HepG2 (cell line): Measurements from ENCODE around the gene SLC38A8. TPM values are rescaled to one million over a fixed set of nuclear protein-coding genes. Genes with fewer than 3 reads are reported as not detected.
A peak's percentile ranks its signal among the peaks of the same experiment; 100 is the strongest.

Source experiments
- ATAC-seq: fragments of 200-7000 bp; cut with Tn5 transposase; 3 replicates; pipeline ENCODE4 v1.9.1; 2020; ENCODE audit warnings: mild to moderate bottlenecking, moderate library complexity
- BruUV-seq: library from RNA; stranded (reverse); fragments of 400-500 nt; replicated peaks from 2 replicates; lab custom pipeline; 2021; lab: Mats Ljungman, UMichigan
- CTCF ChIA-PET: fragments of 300-600 bp; formaldehyde crosslinking; extraction: SDS; loops from one replicate; lab custom pipeline; 2021; ENCODE audit warnings: low total read pairs, inconsistent platforms, low intra/inter-chr PET ratio; lab: Yijun Ruan, JAX
- POLR2A ChIA-PET: fragments of 350-600 bp; sonication (Branson Sonifier 250); formaldehyde crosslinking; loops from one replicate; lab custom pipeline; 2020; ENCODE audit warnings: antibody characterized with exemption, inconsistent platforms; lab: Yijun Ruan, JAX
- DNase-seq: peaks from one replicate; pipeline ENCODE4 v3.0.0-alpha.2; 2015; ENCODE audit warnings: low spot score
- FAIRE-seq: peaks from 3 replicates; lab custom pipeline; 2011; peaks lifted over from hg19 to GRCh38; lab: Jason Lieb, UNC
- H2AFZ ChIP-seq: one replicate; pipeline ENCODE4 v1.6.1; 2011; ENCODE audit warnings: low read length, inconsistent platforms
- H3K27ac ChIP-seq: fragments of 300-600 bp; 3 replicates; pipeline ENCODE4 v1.8.0; 2011; ENCODE audit warnings: mixed run types, mild to moderate bottlenecking, mixed read lengths, low read length, inconsistent platforms; ENCODE audit not compliant: insufficient read depth; ENCODE audit errors: extremely low read length
- H3K27me3 ChIP-seq, 2 experiments: fragments of 200-600 bp in 1 of 2; 2 replicates in 1 of 2; 3 replicates in 1 of 2; pipeline versions ENCODE4 v1.6.0 to v1.8.0; 2011; ENCODE audit warnings: low read length in 2 of 2, mild to moderate bottlenecking in 2 of 2, moderate library complexity in 2 of 2, inconsistent platforms in 1 of 2; ENCODE audit not compliant: insufficient read depth in 2 of 2, control insufficient read depth in 1 of 2
- H3K36me3 ChIP-seq, 2 experiments: fragments of 200-600 bp in 1 of 2; replicated peaks in 1 of 2; 2 replicates in 1 of 2; 3 replicates in 1 of 2; pipeline versions ENCODE4 v1.5.1 to v1.8.0; 2011; ENCODE audit warnings: low read length in 2 of 2, inconsistent platforms in 1 of 2; ENCODE audit not compliant: insufficient read depth in 2 of 2, control insufficient read depth in 1 of 2
- H3K4me1 ChIP-seq: 2 replicates; pipeline ENCODE4 v1.5.1; 2012; ENCODE audit warnings: low read length, inconsistent platforms; ENCODE audit not compliant: insufficient read depth
- H3K4me2 ChIP-seq: 2 replicates; pipeline ENCODE4 v1.6.0; 2011; ENCODE audit warnings: low read depth, low read length, inconsistent platforms
- H3K4me3 ChIP-seq, 3 experiments: fragments of 200-600 bp in 1 of 3; sonication (generic), shearing (Covaris generic) in 1 of 3; replicated peaks in 1 of 3; 2 replicates each; pipeline ENCODE4 v1.5.1; 2011 to 2016; ENCODE audit warnings: low read length in 3 of 3, inconsistent platforms in 2 of 3, low read depth in 2 of 3, mild to moderate bottlenecking in 2 of 3, control low read depth in 1 of 3, mixed read lengths in 1 of 3; ENCODE audit not compliant: insufficient read depth in 1 of 3
- H3K79me2 ChIP-seq: one replicate; pipeline ENCODE4 v1.6.1; 2011; ENCODE audit warnings: low read length, inconsistent platforms; ENCODE audit not compliant: insufficient read depth
- H3K9ac ChIP-seq: 2 replicates; pipeline ENCODE4 v1.6.0; 2011; ENCODE audit warnings: mild to moderate bottlenecking, low read depth, low read length, inconsistent platforms; ENCODE audit not compliant: insufficient read depth
- H3K9me3 ChIP-seq: 2 replicates; pipeline ENCODE4 v1.5.1; 2012; ENCODE audit warnings: mild to moderate bottlenecking, low read length
- H4K20me1 ChIP-seq: 2 replicates; pipeline ENCODE4 v1.6.0; 2011; ENCODE audit warnings: inconsistent platforms, mild to moderate bottlenecking, low read length, moderate library complexity; ENCODE audit not compliant: insufficient read depth
- ARNT2 ChIP-seq: sonication (generic); formaldehyde crosslinking; IDR thresholded peaks from 2 replicates; pipeline ENCODE4 v1.8.0; 2022; ENCODE audit warnings: mild to moderate bottlenecking, low read depth, missing genetic modification reagents, moderate library complexity
- HMG20A ChIP-seq: IDR thresholded peaks from 2 replicates; pipeline ENCODE4 v1.6.1; 2016; ENCODE audit warnings: borderline replicate concordance
- HOXA5 ChIP-seq: sonication (generic); formaldehyde crosslinking; IDR thresholded peaks from 2 replicates; pipeline ENCODE4 v1.4.0; 2020; ENCODE audit warnings: missing genetic modification reagents
- IRF2 ChIP-seq: IDR thresholded peaks from 2 replicates; pipeline ENCODE4 v1.6.1; 2018; ENCODE audit warnings: missing genetic modification reagents, missing compliant biosample characterization
- KMT2A ChIP-seq: sonication (generic); formaldehyde crosslinking; IDR thresholded peaks from 2 replicates; pipeline ENCODE4 v1.4.0; 2020; ENCODE audit warnings: missing genetic modification reagents
- SMYD3 ChIP-seq: sonication (generic); formaldehyde crosslinking; IDR thresholded peaks from 2 replicates; pipeline ENCODE4 v1.8.1; 2023; ENCODE audit warnings: mild to moderate bottlenecking, missing genetic modification reagents
- SNAPC2 ChIP-seq: sonication (generic); formaldehyde crosslinking; IDR thresholded peaks from 2 replicates; pipeline ENCODE4 v1.8.1; 2022; ENCODE audit warnings: mild to moderate bottlenecking, missing genetic modification reagents
- SP5 ChIP-seq: IDR thresholded peaks from 2 replicates; pipeline ENCODE4 v1.6.1; 2016; ENCODE audit warnings: low read depth, borderline replicate concordance
- U2AF1 ChIP-seq: fragments of 200-400 bp; formaldehyde crosslinking; optimal IDR thresholded peaks from 2 replicates; pipeline ENCODE3; 2017; ENCODE audit warnings: mild to moderate bottlenecking, low read depth, low read length
- WIZ ChIP-seq: sonication (generic); formaldehyde crosslinking; IDR thresholded peaks from 2 replicates; pipeline ENCODE4 v1.5.1; 2020; ENCODE audit warnings: mild to moderate bottlenecking, missing genetic modification reagents
- ZNF232 ChIP-seq: sonication (generic); formaldehyde crosslinking; IDR thresholded peaks from 2 replicates; pipeline ENCODE4 v1.4.0; 2020; ENCODE audit warnings: missing genetic modification reagents, borderline replicate concordance
- ZNF570 ChIP-seq: sonication (generic); formaldehyde crosslinking; IDR thresholded peaks from 2 replicates; pipeline ENCODE4 v1.4.0; 2020; ENCODE audit warnings: mild to moderate bottlenecking, missing genetic modification reagents, borderline replicate concordance
- ZNF614 ChIP-seq: IDR thresholded peaks from 2 replicates; pipeline ENCODE4 v1.6.1; 2018; ENCODE audit warnings: missing biosample characterization, missing genetic modification reagents, inconsistent platforms, borderline replicate concordance
- ZNF772 ChIP-seq: sonication (generic); formaldehyde crosslinking; IDR thresholded peaks from 2 replicates; pipeline ENCODE4 v1.5.0; 2020; ENCODE audit warnings: mild to moderate bottlenecking, missing genetic modification reagents
- ZNF780A ChIP-seq: sonication (generic); formaldehyde crosslinking; IDR thresholded peaks from 2 replicates; pipeline ENCODE4 v1.8.0; 2022; ENCODE audit warnings: mild to moderate bottlenecking, missing genetic modification reagents, moderate library complexity
- ZNF781 ChIP-seq: sonication (generic); formaldehyde crosslinking; IDR thresholded peaks from 2 replicates; pipeline ENCODE4 v1.5.1; 2020; ENCODE audit warnings: borderline replicate concordance, mild to moderate bottlenecking, missing genetic modification reagents; ENCODE audit errors: not compliant biosample characterization
- WGBS: methylation state at CpG from one replicate; pipeline ENCODE4 v1.1.6; 2017; ENCODE audit warnings: low lambda C conversion rate; 5-methylcytosine and 5-hydroxymethylcytosine counted together
- in situ Hi-C: cut with HindIII; loops from 2 replicates; pipeline ENCODE4 v1.10.0; 2017; ENCODE audit warnings: low pct_unique_long_range_greater_than_20kb; ENCODE audit not compliant: extremely low pct_ligation_motif_present
- intact Hi-C: fragments of 100-400 bp; cut with micrococcal nuclease; formaldehyde crosslinking; loops from one replicate; pipeline ENCODE4 v1.10.0; 2022; ENCODE audit not compliant: unreplicated experiment
- polyA plus RNA-seq, 8 experiments: library from polyadenylated mRNA; depleted of rRNA in 3 of 8; stranded (reverse) in 7 of 8; unstranded in 1 of 8; fragments of >200 nt; fragmentation: Illumina TruSeq in 4 of 8; extraction: Trizol in 4 of 8; gene quantifications; 2 replicates each; pipeline versions ENCODE4 v1.2.1 to v1.2.3, GENCODE V29; 2011 to 2016; ENCODE audit warnings: low read depth in 4 of 8, missing spikeins in 1 of 8, mixed read lengths in 1 of 8; ENCODE audit not compliant: insufficient read depth in 1 of 8
- total RNA-seq, 5 experiments: library from RNA; depleted of rRNA; stranded (reverse); fragments of >200 nt; fragmentation: Illumina TruSeq; extraction: Trizol; gene quantifications; 2 replicates each; pipeline ENCODE4 v1.2.3, GENCODE V29; 2016; ENCODE audit warnings: low read depth in 1 of 5
- TF ChIP-seq, protein P1 (sequence below): sonication (generic); formaldehyde crosslinking; IDR thresholded peaks from 2 replicates; pipeline ENCODE4 v1.4.0; 2020; ENCODE audit warnings: mild to moderate bottlenecking, missing genetic modification reagents
- TF ChIP-seq, protein P2 (sequence below): sonication (generic); formaldehyde crosslinking; IDR thresholded peaks from 2 replicates; pipeline ENCODE4 v1.8.1; 2023; ENCODE audit warnings: mild to moderate bottlenecking, moderate library complexity, missing genetic modification reagents

The SLC38A8 gene
- total and polyA plus RNA-seq, 2 of the 13 experiments (the other 11 are each of a cell fraction or from before 2014, with no cell fraction given), result 0.24 to 0.37 TPM

DNA sequence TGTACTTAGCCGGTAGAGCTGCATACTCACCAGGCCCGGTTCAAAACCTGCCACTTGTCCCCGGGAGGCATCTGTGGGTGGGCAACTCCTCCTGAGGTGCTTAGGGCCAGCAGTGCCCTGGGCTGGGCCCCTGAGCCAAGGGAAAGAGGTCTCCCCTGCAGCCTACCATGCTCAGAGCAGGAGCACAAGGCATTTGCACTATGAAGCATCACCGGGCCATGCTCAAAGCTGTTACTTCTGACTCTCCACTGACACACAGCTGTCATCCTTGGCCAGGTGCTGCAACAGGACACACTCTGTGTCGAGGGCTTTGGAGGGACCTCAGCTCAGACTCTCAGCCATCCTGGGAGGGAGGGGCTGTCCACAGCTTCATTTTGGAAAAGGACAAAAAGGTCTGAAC, 37.2 kb downstream of the SLC38A8 start:
- FAIRE-seq, result no peak
- no peak overlapping the region for H3K9ac ChIP-seq
- H3K36me3 ChIP-seq, result no peaks in the 10 kb centered on the region
- no peak overlapping the region for H3K4me2 ChIP-seq
- peaks cover 12 to 54% of the 10 kb centered on the region in 2 experiments for H3K27me3 ChIP-seq
- POLR2A ChIA-PET, result no interaction called here
- CTCF ChIA-PET, result no interaction called here
- H3K4me3 ChIP-seq, result no peak overlapping the region
- TF ChIP-seq HOXA5 (CRISPR knock-in tag) (no peak), ZNF781 (CRISPR knock-in tag) (no peak), ZNF780A (CRISPR knock-in tag) (no peak), IRF2 (CRISPR knock-in tag) (no peak), WIZ (CRISPR knock-in tag) (no peak), SNAPC2 (no peak), U2AF1 (no peak), ARNT2 (CRISPR knock-in tag) (no peak), KMT2A (CRISPR knock-in tag) (no peak), SMYD3 (CRISPR knock-in tag) (no peak), ZNF772 (no peak), HMG20A (CRISPR knock-in tag) (no peak), ZNF614 (CRISPR knock-in tag) (no peak), ZNF232 (CRISPR knock-in tag) (no peak), ZNF570 (CRISPR knock-in tag) (no peak), SP5 (CRISPR knock-in tag) (no peak)
- TF ChIP-seq, protein P1, sequence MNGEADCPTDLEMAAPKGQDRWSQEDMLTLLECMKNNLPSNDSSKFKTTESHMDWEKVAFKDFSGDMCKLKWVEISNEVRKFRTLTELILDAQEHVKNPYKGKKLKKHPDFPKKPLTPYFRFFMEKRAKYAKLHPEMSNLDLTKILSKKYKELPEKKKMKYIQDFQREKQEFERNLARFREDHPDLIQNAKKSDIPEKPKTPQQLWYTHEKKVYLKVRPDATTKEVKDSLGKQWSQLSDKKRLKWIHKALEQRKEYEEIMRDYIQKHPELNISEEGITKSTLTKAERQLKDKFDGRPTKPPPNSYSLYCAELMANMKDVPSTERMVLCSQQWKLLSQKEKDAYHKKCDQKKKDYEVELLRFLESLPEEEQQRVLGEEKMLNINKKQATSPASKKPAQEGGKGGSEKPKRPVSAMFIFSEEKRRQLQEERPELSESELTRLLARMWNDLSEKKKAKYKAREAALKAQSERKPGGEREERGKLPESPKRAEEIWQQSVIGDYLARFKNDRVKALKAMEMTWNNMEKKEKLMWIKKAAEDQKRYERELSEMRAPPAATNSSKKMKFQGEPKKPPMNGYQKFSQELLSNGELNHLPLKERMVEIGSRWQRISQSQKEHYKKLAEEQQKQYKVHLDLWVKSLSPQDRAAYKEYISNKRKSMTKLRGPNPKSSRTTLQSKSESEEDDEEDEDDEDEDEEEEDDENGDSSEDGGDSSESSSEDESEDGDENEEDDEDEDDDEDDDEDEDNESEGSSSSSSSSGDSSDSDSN (CRISPR knock-in tag), result no peak
- TF ChIP-seq, protein P2, sequence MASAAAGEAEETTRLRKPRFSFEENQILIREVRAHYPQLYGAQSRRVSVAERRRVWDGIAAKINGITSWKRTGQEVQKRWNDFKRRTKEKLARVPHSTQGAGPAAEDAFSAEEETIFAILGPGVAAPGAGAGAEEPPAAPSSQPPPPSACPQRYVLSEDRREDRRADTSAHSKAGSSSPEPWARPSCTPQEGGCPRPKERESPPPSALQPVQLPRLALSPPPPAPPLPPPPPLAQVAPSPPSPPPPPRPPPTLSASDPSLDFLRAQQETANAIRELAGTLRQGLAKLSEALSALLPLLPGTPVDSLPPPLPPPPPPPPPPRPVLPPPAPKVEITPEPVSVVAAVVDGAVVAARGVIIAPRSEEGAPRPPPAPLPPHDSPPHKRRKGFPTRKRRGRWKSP (CRISPR knock-in tag), result no peak
- TF ChIP-seq, all 625 proteins: peak for 0
- H3K27ac ChIP-seq, result no peak overlapping the region
- BruUV-seq, result no TSS peak
- peak; percentile 13; the same call in 1 of the 3 replicates for ATAC-seq
- H4K20me1 ChIP-seq, result no peaks in the 10 kb centered on the region
- intact Hi-C loops (no loop called here), in situ Hi-C loops (no loop called here)
- H2AFZ ChIP-seq, result no peak overlapping the region
- H3K9me3 ChIP-seq, result peaks cover 5% of the 10 kb centered on the region
- no peak for DNase-seq
- WGBS, result 3% methylated on average over 5 of the region's 5 CpGs
- no peaks in the 10 kb centered on the region for H3K79me2 ChIP-seq
- H3K4me1 ChIP-seq, result no peaks in the 10 kb centered on the region
